Fibroblast of lung (primary cell): ENCODE results near the gene HMCN2.

Source experiments
- EZH2 ChIP-seq: IDR thresholded peaks from 2 replicates; pipeline ENCODE4 v1.5.1; 2012; ENCODE audit warnings: low read length, control low read depth, mild to moderate bottlenecking; ENCODE audit errors: missing control alignments
- TF ChIP-seq, protein P1 (sequence below), 2 donors: IDR thresholded peaks in 1 of 2; conservative IDR thresholded peaks in 1 of 2; 1 replicate in 1 of 2; 2 replicates in 1 of 2; pipeline ENCODE4 v1.5.1; 2011 to 2012; ENCODE audit warnings: low read length in 2 of 2, control low read depth in 1 of 2, inconsistent platforms in 1 of 2, low read depth in 1 of 2, mild to moderate bottlenecking in 1 of 2

DNA sequence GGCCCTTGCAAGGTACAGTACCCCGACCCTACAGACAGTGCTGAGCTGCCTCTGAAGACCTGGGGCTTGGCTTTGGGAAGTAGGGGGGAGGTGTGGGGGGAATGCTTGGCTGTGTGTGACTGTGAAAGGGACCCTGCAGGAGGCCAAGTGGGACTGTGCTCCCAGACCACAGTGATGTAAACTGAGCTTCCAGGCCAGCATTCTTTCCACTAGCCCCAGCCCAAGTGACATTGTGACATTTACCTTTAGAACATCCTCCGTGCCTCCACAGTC lies 31.2 kb downstream of the HMCN2 start:
- TF ChIP-seq, protein P1, sequence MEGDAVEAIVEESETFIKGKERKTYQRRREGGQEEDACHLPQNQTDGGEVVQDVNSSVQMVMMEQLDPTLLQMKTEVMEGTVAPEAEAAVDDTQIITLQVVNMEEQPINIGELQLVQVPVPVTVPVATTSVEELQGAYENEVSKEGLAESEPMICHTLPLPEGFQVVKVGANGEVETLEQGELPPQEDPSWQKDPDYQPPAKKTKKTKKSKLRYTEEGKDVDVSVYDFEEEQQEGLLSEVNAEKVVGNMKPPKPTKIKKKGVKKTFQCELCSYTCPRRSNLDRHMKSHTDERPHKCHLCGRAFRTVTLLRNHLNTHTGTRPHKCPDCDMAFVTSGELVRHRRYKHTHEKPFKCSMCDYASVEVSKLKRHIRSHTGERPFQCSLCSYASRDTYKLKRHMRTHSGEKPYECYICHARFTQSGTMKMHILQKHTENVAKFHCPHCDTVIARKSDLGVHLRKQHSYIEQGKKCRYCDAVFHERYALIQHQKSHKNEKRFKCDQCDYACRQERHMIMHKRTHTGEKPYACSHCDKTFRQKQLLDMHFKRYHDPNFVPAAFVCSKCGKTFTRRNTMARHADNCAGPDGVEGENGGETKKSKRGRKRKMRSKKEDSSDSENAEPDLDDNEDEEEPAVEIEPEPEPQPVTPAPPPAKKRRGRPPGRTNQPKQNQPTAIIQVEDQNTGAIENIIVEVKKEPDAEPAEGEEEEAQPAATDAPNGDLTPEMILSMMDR (conservative IDR thresholded peaks at IDR 0.05 in 1 of 2, IDR thresholded peaks at IDR 0.05 in 1 of 2; ENCODE audit: low read depth in 1 of 2, low read length in 2 of 2), result no peak
- TF ChIP-seq EZH2, result no peak
